Measurements from ENCODE around the gene SPPL3.

The SPPL3 gene

DNA sequence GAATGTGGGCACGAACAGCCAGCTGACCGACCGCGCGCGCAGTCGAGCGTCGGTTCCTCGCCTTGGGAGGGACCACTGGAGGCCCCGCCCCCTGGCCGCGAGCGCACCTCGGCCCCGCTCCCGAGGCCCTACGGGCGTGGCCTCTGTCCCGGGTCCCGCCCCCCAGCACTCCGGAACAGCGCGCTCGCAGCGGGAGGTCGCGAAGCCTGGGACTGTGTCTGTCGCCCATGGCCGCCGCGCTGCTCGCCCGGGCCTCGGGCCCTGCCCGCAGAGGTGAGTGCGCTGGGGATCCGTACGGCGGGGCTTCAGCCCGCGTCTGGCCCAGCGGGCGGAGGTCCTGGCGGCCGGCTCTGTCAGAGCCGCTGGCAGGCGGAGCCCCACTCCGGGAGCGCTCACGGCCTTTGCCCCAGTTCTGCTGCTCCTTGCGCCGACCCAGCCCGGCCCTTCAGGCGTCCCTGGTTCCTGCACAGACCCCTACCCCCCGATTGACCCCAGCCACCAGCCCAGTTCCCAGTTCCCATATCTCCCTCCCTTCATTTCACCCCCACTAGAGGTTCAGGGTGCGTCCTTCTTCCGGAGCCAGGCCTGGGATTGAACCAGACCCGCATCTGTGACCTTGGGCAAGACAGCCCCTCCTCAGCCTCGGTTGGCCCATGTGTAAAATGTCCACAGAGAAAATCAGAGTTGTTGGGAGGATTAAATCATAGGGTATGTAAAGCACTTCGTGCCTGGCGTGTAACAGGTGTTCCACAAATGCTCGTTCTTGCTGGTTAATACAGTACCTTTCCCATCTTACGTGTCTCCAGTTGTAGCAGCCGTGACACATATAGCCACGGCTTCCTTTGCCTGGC lies 178.3 kb downstream of the SPPL3 start, which contains the start of gene ACADS (continued):
- TF ChIP-seq, protein P1, sequence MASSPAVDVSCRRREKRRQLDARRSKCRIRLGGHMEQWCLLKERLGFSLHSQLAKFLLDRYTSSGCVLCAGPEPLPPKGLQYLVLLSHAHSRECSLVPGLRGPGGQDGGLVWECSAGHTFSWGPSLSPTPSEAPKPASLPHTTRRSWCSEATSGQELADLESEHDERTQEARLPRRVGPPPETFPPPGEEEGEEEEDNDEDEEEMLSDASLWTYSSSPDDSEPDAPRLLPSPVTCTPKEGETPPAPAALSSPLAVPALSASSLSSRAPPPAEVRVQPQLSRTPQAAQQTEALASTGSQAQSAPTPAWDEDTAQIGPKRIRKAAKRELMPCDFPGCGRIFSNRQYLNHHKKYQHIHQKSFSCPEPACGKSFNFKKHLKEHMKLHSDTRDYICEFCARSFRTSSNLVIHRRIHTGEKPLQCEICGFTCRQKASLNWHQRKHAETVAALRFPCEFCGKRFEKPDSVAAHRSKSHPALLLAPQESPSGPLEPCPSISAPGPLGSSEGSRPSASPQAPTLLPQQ (tag by site-specific recombination; IDR thresholded peaks at IDR 0.05): 0 out of 2 replicates have a peak, but pooled peaks have one; percentile 42
- TF ChIP-seq ZBTB17 (tag by site-specific recombination; IDR thresholded peaks at IDR 0.05): peak; percentile 82; the same call in 1 of the 2 replicates
- no peak for TF ChIP-seq ZNF223 (tag by site-specific recombination; IDR thresholded peaks at IDR 0.05)
- peak; percentile 80 for TF ChIP-seq ZNF660 (tag by site-specific recombination; IDR thresholded peaks at IDR 0.05)
- peak; percentile 93 for TF ChIP-seq SCRT2 (tag by site-specific recombination; IDR thresholded peaks at IDR 0.05)
- TF ChIP-seq, protein P2, sequence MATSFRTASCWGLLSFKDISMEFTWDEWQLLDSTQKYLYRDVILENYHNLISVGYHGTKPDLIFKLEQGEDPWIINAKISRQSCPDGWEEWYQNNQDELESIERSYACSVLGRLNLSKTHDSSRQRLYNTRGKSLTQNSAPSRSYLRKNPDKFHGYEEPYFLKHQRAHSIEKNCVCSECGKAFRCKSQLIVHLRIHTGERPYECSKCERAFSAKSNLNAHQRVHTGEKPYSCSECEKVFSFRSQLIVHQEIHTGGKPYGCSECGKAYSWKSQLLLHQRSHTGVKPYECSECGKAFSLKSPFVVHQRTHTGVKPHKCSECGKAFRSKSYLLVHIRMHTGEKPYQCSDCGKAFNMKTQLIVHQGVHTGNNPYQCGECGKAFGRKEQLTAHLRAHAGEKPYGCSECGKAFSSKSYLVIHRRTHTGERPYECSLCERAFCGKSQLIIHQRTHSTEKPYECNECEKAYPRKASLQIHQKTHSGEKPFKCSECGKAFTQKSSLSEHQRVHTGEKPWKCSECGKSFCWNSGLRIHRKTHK (tag by site-specific recombination; IDR thresholded peaks at IDR 0.05): no peak
- TF ChIP-seq ZBTB8A (tag by site-specific recombination; IDR thresholded peaks at IDR 0.05): peak; percentile 53
- peak; percentile 76 for TF ChIP-seq ZEB2 (tag by site-specific recombination; IDR thresholded peaks at IDR 0.05)
- TF ChIP-seq KLF9 (tag by site-specific recombination; IDR thresholded peaks at IDR 0.05; ENCODE audit: low read depth): peak; percentile 91
- TF ChIP-seq, protein P3, sequence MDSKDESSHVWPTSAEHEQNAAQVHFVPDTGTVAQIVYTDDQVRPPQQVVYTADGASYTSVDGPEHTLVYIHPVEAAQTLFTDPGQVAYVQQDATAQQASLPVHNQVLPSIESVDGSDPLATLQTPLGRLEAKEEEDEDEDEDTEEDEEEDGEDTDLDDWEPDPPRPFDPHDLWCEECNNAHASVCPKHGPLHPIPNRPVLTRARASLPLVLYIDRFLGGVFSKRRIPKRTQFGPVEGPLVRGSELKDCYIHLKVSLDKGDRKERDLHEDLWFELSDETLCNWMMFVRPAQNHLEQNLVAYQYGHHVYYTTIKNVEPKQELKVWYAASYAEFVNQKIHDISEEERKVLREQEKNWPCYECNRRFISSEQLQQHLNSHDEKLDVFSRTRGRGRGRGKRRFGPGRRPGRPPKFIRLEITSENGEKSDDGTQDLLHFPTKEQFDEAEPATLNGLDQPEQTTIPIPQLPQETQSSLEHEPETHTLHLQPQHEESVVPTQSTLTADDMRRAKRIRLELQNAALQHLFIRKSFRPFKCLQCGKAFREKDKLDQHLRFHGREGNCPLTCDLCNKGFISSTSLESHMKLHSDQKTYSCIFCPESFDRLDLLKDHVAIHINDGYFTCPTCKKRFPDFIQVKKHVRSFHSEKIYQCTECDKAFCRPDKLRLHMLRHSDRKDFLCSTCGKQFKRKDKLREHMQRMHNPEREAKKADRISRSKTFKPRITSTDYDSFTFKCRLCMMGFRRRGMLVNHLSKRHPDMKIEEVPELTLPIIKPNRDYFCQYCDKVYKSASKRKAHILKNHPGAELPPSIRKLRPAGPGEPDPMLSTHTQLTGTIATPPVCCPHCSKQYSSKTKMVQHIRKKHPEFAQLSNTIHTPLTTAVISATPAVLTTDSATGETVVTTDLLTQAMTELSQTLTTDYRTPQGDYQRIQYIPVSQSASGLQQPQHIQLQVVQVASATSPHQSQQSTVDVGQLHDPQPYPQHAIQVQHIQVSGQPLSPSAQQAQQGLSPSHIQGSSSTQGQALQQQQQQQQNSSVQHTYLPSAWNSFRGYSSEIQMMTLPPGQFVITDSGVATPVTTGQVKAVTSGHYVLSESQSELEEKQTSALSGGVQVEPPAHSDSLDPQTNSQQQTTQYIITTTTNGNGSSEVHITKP (tag by site-specific recombination; IDR thresholded peaks at IDR 0.05): peak; percentile 54; the same call in 1 of the 2 replicates
- TF ChIP-seq ZNF10 (tag by site-specific recombination; IDR thresholded peaks at IDR 0.05): no peak
- no peak for TF ChIP-seq BCL11A (tag by site-specific recombination; IDR thresholded peaks at IDR 0.05; ENCODE audit: low read depth)
- no peak; the same call in 1 of the 2 replicates for TF ChIP-seq ZXDB (tag by site-specific recombination; IDR thresholded peaks at IDR 0.05)
- peak; percentile 41; the same call in 1 of the 2 replicates for TF ChIP-seq ZNF121 (tag by site-specific recombination; IDR thresholded peaks at IDR 0.05)
- no peak for TF ChIP-seq OVOL3 (tag by site-specific recombination; IDR thresholded peaks at IDR 0.05)
- TF ChIP-seq, protein P4, sequence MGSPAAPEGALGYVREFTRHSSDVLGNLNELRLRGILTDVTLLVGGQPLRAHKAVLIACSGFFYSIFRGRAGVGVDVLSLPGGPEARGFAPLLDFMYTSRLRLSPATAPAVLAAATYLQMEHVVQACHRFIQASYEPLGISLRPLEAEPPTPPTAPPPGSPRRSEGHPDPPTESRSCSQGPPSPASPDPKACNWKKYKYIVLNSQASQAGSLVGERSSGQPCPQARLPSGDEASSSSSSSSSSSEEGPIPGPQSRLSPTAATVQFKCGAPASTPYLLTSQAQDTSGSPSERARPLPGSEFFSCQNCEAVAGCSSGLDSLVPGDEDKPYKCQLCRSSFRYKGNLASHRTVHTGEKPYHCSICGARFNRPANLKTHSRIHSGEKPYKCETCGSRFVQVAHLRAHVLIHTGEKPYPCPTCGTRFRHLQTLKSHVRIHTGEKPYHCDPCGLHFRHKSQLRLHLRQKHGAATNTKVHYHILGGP (tag by site-specific recombination; IDR thresholded peaks at IDR 0.05): no peak
- no peak for TF ChIP-seq ZNF146 (tag by site-specific recombination; IDR thresholded peaks at IDR 0.05)
- peak; percentile 76; the same call in 1 of the 2 replicates for TF ChIP-seq KLF1 (tag by site-specific recombination; IDR thresholded peaks at IDR 0.05)
- no peak for TF ChIP-seq ZNF23 (tag by site-specific recombination; IDR thresholded peaks at IDR 0.05; ENCODE audit: borderline replicate concordance)
- TF ChIP-seq ZFHX2 (tag by site-specific recombination; conservative IDR thresholded peaks at IDR 0.05): no peak
- TF ChIP-seq ZNF664 (tag by site-specific recombination; IDR thresholded peaks at IDR 0.05): no peak
- TF ChIP-seq, protein P5, sequence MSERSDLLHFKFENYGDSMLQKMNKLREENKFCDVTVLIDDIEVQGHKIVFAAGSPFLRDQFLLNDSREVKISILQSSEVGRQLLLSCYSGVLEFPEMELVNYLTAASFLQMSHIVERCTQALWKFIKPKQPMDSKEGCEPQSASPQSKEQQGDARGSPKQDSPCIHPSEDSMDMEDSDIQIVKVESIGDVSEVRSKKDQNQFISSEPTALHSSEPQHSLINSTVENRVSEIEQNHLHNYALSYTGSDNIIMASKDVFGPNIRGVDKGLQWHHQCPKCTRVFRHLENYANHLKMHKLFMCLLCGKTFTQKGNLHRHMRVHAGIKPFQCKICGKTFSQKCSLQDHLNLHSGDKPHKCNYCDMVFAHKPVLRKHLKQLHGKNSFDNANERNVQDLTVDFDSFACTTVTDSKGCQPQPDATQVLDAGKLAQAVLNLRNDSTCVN (tag by site-specific recombination; optimal IDR thresholded peaks at IDR 0.05): peak; percentile 92
- peak; percentile 91 for TF ChIP-seq GLIS1 (tag by site-specific recombination; IDR thresholded peaks at IDR 0.05)
- no peak; the same call in 1 of the 2 replicates for TF ChIP-seq ZBTB7A (tag by site-specific recombination; IDR thresholded peaks at IDR 0.05; ENCODE audit: low read depth)
- TF ChIP-seq ZNF132 (tag by site-specific recombination; IDR thresholded peaks at IDR 0.05; ENCODE audit: borderline replicate concordance): no peak
- TF ChIP-seq, protein P6, sequence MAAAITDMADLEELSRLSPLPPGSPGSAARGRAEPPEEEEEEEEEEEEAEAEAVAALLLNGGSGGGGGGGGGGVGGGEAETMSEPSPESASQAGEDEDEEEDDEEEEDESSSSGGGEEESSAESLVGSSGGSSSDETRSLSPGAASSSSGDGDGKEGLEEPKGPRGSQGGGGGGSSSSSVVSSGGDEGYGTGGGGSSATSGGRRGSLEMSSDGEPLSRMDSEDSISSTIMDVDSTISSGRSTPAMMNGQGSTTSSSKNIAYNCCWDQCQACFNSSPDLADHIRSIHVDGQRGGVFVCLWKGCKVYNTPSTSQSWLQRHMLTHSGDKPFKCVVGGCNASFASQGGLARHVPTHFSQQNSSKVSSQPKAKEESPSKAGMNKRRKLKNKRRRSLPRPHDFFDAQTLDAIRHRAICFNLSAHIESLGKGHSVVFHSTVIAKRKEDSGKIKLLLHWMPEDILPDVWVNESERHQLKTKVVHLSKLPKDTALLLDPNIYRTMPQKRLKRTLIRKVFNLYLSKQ (tag by site-specific recombination; IDR thresholded peaks at IDR 0.05; ENCODE audit: borderline replicate concordance): no peak

All from HEK293 (cell line).